A673 (cell line): Measurements from ENCODE around the gene SERINC2. TPM values are rescaled to one million over a fixed set of nuclear protein-coding genes. Genes with fewer than 3 reads are reported as not detected.

Experiments
- BruUV-seq: library from RNA; stranded (reverse); fragments of 400-500 nt; replicated peaks from 2 replicates; lab custom pipeline; 2021; lab: Mats Ljungman, UMichigan
- CTCF ChIA-PET: fragments of 300-600 bp; sonication (Branson Sonifier 250); formaldehyde crosslinking; loops from one replicate; lab custom pipeline; 2022; ENCODE audit warnings: antibody characterized with exemption; lab: Charles Lee
- POLR2A ChIA-PET: fragments of 300-600 bp; sonication (Branson Sonifier 250); formaldehyde crosslinking; loops from one replicate; lab custom pipeline; 2022; ENCODE audit warnings: antibody characterized with exemption; ENCODE audit not compliant: low non-redundant PET; lab: Charles Lee
- DNase-seq: peaks from one replicate; pipeline ENCODE4 v3.0.0-alpha.2; 2015; ENCODE audit warnings: low spot score
- H3K27ac ChIP-seq: fragments of 200-600 bp; sonication (generic); 2 replicates; pipeline ENCODE4 v1.5.1; 2016; ENCODE audit warnings: mixed run types, low read depth, mild to moderate bottlenecking, mixed read lengths, antibody characterized with exemption, low read length; ENCODE audit not compliant: poor library complexity, severe bottlenecking
- H3K27me3 ChIP-seq: fragments of 200-600 bp; sonication (generic); replicated peaks from 2 replicates; pipeline ENCODE4 v1.6.1; 2017; ENCODE audit warnings: mixed run types, low read depth, mild to moderate bottlenecking, mixed read lengths, antibody characterized with exemption, low read length; ENCODE audit not compliant: insufficient read depth, poor library complexity
- H3K36me3 ChIP-seq: fragments of 200-600 bp; sonication (generic); 2 replicates; pipeline ENCODE4 v1.6.1; 2016; ENCODE audit warnings: mixed run types, mild to moderate bottlenecking, mixed read lengths, antibody characterized with exemption, low read length; ENCODE audit not compliant: insufficient read depth, poor library complexity, severe bottlenecking
- H3K4me1 ChIP-seq: fragments of 200-600 bp; sonication (generic); 2 replicates; pipeline ENCODE4 v1.6.1; 2017; ENCODE audit warnings: mixed run types, mild to moderate bottlenecking, mixed read lengths, antibody characterized with exemption, low read length; ENCODE audit not compliant: insufficient read depth, poor library complexity, severe bottlenecking
- H3K4me3 ChIP-seq: fragments of 200-600 bp; sonication (generic); 2 replicates; pipeline ENCODE4 v1.5.1; 2016; ENCODE audit warnings: low read depth, mixed run types, mild to moderate bottlenecking, mixed read lengths, low read length; ENCODE audit not compliant: poor library complexity, severe bottlenecking
- H3K9me3 ChIP-seq: fragments of 200-600 bp; sonication (generic); 2 replicates; pipeline ENCODE4 v1.6.1; 2016; ENCODE audit warnings: mixed run types, low read depth, mild to moderate bottlenecking, mixed read lengths, antibody characterized with exemption, low read length; ENCODE audit not compliant: poor library complexity, severe bottlenecking
- CTCF ChIP-seq: fragments of 300-800, 200-600 bp; sonication (generic); conservative IDR thresholded peaks from 2 replicates; pipeline ENCODE4 v1.5.1; 2017; ENCODE audit warnings: low read depth, mild to moderate bottlenecking, antibody characterized with exemption, low read length, moderate library complexity, mixed read lengths
- EZH2 ChIP-seq: fragments of 200-600 bp; sonication (generic); IDR thresholded peaks from 2 replicates; pipeline ENCODE4 v1.6.1; 2017; ENCODE audit warnings: borderline replicate concordance, low read depth, mild to moderate bottlenecking, mixed read lengths, antibody characterized with exemption, low read length; ENCODE audit not compliant: poor library complexity, severe bottlenecking
- intact Hi-C: fragments of 100-400 bp; cut with micrococcal nuclease; formaldehyde crosslinking; loops from one replicate; pipeline ENCODE4 v1.10.0; 2022; ENCODE audit not compliant: unreplicated experiment
- total RNA-seq: library from RNA; stranded (reverse); gene quantifications from 2 replicates; pipeline ENCODE4 v1.2.3, GENCODE V29; 2021

SERINC2 gene
- total RNA-seq, 1 experiment from 2014 or later: 0.30 TPM

DNA sequence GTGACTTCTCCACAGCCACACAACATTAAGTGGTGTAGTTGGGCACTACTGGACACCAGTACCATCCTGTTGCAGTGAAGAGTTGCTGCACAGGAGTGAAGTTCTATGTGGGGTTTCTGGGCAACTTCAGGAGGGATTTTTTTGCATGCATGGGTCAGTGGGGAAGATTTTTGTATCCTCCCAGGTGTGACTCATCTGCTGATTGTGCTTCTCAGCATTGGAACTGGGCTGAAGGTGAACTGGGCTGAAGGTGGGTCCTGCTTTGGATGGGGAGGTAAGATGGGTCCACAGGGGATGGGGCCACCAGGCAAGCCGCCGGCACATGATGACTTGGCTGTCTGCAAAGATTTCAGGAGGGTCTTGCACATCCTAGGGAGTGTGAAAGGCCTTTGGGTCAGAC, 2.6 kb downstream of the SERINC2 start:
- CTCF ChIA-PET: no interaction called here
- Histone ChIP-seq H3K4me1 (peaks cover 8% of the 10 kb centered on the region), H3K27ac (no peak overlapping the region), H3K27me3 (peaks cover 46% of the 10 kb centered on the region), H3K9me3 (no peaks in the 10 kb centered on the region), H3K36me3 (no peaks in the 10 kb centered on the region), H3K4me3 (no peak overlapping the region)
- intact Hi-C loops: loop anchor here (5.0 kb wide), 1 partner anchor 132 kb away; no protein-coding TSS in a partner anchor
- DNase-seq: no peak
- POLR2A ChIA-PET: no interaction called here
- TF ChIP-seq CTCF: no peak
- no peak for TF ChIP-seq EZH2
- BruUV-seq: no TSS peak

- TF ChIP-seq EZH2 (no peak), CTCF (no peak)
- BruUV-seq: no TSS peak
- Histone ChIP-seq H3K4me3 (no peak overlapping the region), H3K27ac (no peak overlapping the region), H3K27me3 (peaks cover 40% of the 10 kb centered on the region), H3K4me1 (peaks cover 8% of the 10 kb centered on the region), H3K9me3 (no peaks in the 10 kb centered on the region), H3K36me3 (no peaks in the 10 kb centered on the region)
- no peak for DNase-seq
- POLR2A ChIA-PET: no interaction called here
- CTCF ChIA-PET: no interaction called here
- intact Hi-C loops: loop anchor here (5.0 kb wide), 1 partner anchor 131 kb away; no protein-coding TSS in a partner anchor
These were observed 3.2 kb downstream of the SERINC2 start for GRCh38 chr1:31416101-31416736.

DNA sequence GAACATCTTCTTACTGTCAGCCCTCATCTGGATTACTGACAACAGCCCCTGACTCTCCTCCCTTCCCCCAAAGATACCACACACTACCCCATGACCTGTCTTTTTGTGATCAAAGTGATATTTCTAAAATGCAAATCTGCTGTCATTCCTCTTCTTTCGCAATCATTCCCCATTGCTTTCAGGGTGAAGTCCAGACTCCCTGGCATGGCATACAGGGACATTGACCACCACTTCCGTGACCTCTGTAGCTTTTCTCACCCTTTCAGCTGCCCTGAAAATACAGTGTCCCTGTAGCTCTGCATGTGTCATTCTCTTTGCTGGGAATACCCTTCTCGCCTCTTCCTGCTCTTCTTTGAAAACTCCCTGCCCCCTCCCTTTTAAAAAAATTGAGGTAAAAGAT, 4.1 kb downstream of the SERINC2 start:
- intact Hi-C loops: loop anchor here (5.0 kb wide), 1 partner anchor 130 kb away; no protein-coding TSS in a partner anchor
- TF ChIP-seq EZH2 (no peak), CTCF (no peak)
- H3K4me3 ChIP-seq: no peak overlapping the region
- no peak for DNase-seq
- H3K27me3 ChIP-seq: peaks cover 32% of the 10 kb centered on the region
- BruUV-seq: no TSS peak
- H3K9me3 ChIP-seq: no peaks in the 10 kb centered on the region
- no peak overlapping the region for H3K27ac ChIP-seq
- peaks cover 8% of the 10 kb centered on the region for H3K4me1 ChIP-seq
- CTCF ChIA-PET: no interaction called here
- no peaks in the 10 kb centered on the region for H3K36me3 ChIP-seq
- POLR2A ChIA-PET: no interaction called here
